ENCODE data around the gene CNN2. TPM values are rescaled to one million over a fixed set of nuclear protein-coding genes. Genes with fewer than 3 reads are reported as not detected.

The CNN2 gene
- total RNA-seq, 1 experiment from 2014 or later = 97.9 TPM

DNA sequence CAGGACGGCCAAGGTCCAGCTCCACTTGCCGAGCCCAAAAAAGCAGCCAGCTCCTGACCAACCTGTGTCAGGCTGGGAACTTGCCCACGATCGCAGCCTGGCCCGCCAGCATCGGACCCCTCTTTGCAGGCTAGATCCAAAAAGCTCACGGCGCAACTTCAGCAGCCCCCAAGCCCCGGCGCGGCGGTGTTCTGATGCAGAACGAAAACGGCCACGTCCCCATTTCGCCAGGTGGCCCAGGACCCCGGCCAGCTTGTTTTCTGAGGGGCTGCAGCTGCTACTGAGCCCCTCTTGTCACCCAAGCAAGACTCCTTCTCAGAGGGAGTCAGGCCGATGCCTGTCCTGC, 6.8 kb upstream of the CNN2 start:
- ATAC-seq = no peak
- Histone ChIP-seq H3F3A (ENCODE audit: low read length, unreplicated experiment) (no peaks in the 10 kb centered on the region), H3K27me3 (ENCODE audit: low read length) (no peaks in the 10 kb centered on the region), H3K79me2 (ENCODE audit: low read length) (peaks cover 63% of the 10 kb centered on the region), H3K4me2 (ENCODE audit: low read length) (peak overlapping the region; percentile 97), H3K27ac (ENCODE audit: low read length) (no peak overlapping the region), H2AFZ (ENCODE audit: low read length) (no peak overlapping the region), H3K9me3 (ENCODE audit: low read length) (no peaks in the 10 kb centered on the region), H3K9me2 (replicated peaks; ENCODE audit: low read length) (no peaks in the 10 kb centered on the region), H3K36me3 (ENCODE audit: low read depth, low read length) (no peaks in the 10 kb centered on the region), H3K4me1 (ENCODE audit: insufficient read depth, low read length) (peaks cover 22% of the 10 kb centered on the region), H3K9ac (ENCODE audit: low read length) (peak overlapping the region; percentile 92), H3K4me3 (ENCODE audit: low read length) (peak overlapping the region; percentile 93), H4K20me1 (ENCODE audit: low read length) (peaks cover 50% of the 10 kb centered on the region)
- CTCF ChIA-PET = interaction anchor here (0.7 kb wide), 2 partner anchors 16 to 224 kb away, joined by 4 to 5 read pairs; no protein-coding TSS in a partner anchor
- BruUV-seq (replicated peaks) = no TSS peak
- intact Hi-C loops (cut with micrococcal nuclease) = no loop called here
- DNase-seq = no peak
- POLR2A ChIA-PET (ENCODE audit: unreplicated experiment) = interaction anchor here (0.8 kb wide), 1 partner anchor 36 kb away, joined by 9 read pairs; the partner anchor contains the start of gene WDR18
- TF ChIP-seq EZH2 (IDR thresholded peaks at IDR 0.05; ENCODE audit: low read length, unreplicated experiment) = no peak
- no peak for TF ChIP-seq EZH2phosphoT487 (IDR thresholded peaks at IDR 0.05; ENCODE audit: borderline replicate concordance, low read length)
- TF ChIP-seq, protein P1, sequence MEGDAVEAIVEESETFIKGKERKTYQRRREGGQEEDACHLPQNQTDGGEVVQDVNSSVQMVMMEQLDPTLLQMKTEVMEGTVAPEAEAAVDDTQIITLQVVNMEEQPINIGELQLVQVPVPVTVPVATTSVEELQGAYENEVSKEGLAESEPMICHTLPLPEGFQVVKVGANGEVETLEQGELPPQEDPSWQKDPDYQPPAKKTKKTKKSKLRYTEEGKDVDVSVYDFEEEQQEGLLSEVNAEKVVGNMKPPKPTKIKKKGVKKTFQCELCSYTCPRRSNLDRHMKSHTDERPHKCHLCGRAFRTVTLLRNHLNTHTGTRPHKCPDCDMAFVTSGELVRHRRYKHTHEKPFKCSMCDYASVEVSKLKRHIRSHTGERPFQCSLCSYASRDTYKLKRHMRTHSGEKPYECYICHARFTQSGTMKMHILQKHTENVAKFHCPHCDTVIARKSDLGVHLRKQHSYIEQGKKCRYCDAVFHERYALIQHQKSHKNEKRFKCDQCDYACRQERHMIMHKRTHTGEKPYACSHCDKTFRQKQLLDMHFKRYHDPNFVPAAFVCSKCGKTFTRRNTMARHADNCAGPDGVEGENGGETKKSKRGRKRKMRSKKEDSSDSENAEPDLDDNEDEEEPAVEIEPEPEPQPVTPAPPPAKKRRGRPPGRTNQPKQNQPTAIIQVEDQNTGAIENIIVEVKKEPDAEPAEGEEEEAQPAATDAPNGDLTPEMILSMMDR (conservative IDR thresholded peaks at IDR 0.05; ENCODE audit: low read depth, low read length) = no peak

GRCh38 chr19:1019980-1020867, 6.2 kb upstream of the CNN2 start:
- ChIA-PET CTCF (interaction anchor here (0.7 kb wide), 1 partner anchor 16 kb away, joined by 4 read pairs; no protein-coding TSS in a partner anchor), POLR2A (ENCODE audit: unreplicated experiment) (interaction anchor here (0.8 kb wide), 1 partner anchor 36 kb away, joined by 9 read pairs; the partner anchor contains the start of gene WDR18)
- TSS peak; percentile 43 for BruUV-seq (replicated peaks)
- Histone ChIP-seq H3K9me2 (replicated peaks; ENCODE audit: low read length) (no peaks in the 10 kb centered on the region), H3K9ac (ENCODE audit: low read length) (peak overlapping the region; percentile 92), H3K9me3 (ENCODE audit: low read length) (no peaks in the 10 kb centered on the region), H3K79me2 (ENCODE audit: low read length) (peaks cover 57% of the 10 kb centered on the region), H3K4me2 (ENCODE audit: low read length) (peak overlapping the region; percentile 97), H2AFZ (ENCODE audit: low read length) (no peak overlapping the region), H3K36me3 (ENCODE audit: low read depth, low read length) (no peaks in the 10 kb centered on the region), H3K4me1 (ENCODE audit: insufficient read depth, low read length) (peaks cover 22% of the 10 kb centered on the region), H3K27me3 (ENCODE audit: low read length) (no peaks in the 10 kb centered on the region), H3F3A (ENCODE audit: low read length, unreplicated experiment) (no peaks in the 10 kb centered on the region), H3K27ac (ENCODE audit: low read length) (peak overlapping the region; percentile 39), H3K4me3 (ENCODE audit: low read length) (peak overlapping the region; percentile 93), H4K20me1 (ENCODE audit: low read length) (peaks cover 48% of the 10 kb centered on the region)
- intact Hi-C loops (cut with micrococcal nuclease) = no loop called here
- TF ChIP-seq, protein P1 (conservative IDR thresholded peaks at IDR 0.05; ENCODE audit: low read depth, low read length) = no peak
- no peak for TF ChIP-seq EZH2phosphoT487 (IDR thresholded peaks at IDR 0.05; ENCODE audit: borderline replicate concordance, low read length)
- TF ChIP-seq EZH2 (IDR thresholded peaks at IDR 0.05; ENCODE audit: low read length, unreplicated experiment) = no peak
- ATAC-seq (no peak), DNase-seq (no peak)
